Endodermal cell (in vitro differentiated cells): ENCODE results near the gene AP3D1. TPM values are rescaled to one million over a fixed set of nuclear protein-coding genes. Genes with fewer than 3 reads are reported as not detected.

Experiments used
- DNase-seq: peaks from one replicate; pipeline ENCODE4 v3.0.0-alpha.2; 2017
- H3K27ac ChIP-seq: 2 replicates; pipeline ENCODE4 v1.5.1; 2013; ENCODE audit warnings: mild to moderate bottlenecking, low read depth, low read length, moderate library complexity
- H3K27me3 ChIP-seq: 2 replicates; pipeline ENCODE4 v1.6.1; 2013; ENCODE audit warnings: mild to moderate bottlenecking, low read length, moderate library complexity; ENCODE audit not compliant: insufficient read depth, control insufficient read depth, poor library complexity, severe bottlenecking
- H3K36me3 ChIP-seq: 2 replicates; pipeline ENCODE4 v1.7.0; 2013; ENCODE audit warnings: mild to moderate bottlenecking, low read length, moderate library complexity; ENCODE audit not compliant: control insufficient read depth, insufficient read depth
- H3K4me1 ChIP-seq: one replicate; pipeline ENCODE4 v1.7.0; 2013; ENCODE audit warnings: low read length; ENCODE audit not compliant: control insufficient read depth, insufficient read depth
- H3K4me3 ChIP-seq: 2 replicates; pipeline ENCODE4 v1.5.1; 2013; ENCODE audit warnings: mild to moderate bottlenecking, low read length, moderate library complexity
- H3K9ac ChIP-seq: 2 replicates; pipeline ENCODE4 v1.6.1; 2013; ENCODE audit warnings: mild to moderate bottlenecking, low read length, moderate library complexity; ENCODE audit not compliant: poor library complexity, severe bottlenecking; ENCODE audit errors: extremely low read depth
- H3K9me3 ChIP-seq: 2 replicates; pipeline ENCODE4 v1.6.1; 2013; ENCODE audit warnings: mild to moderate bottlenecking, low read length, moderate library complexity; ENCODE audit not compliant: control insufficient read depth
- H3K27ac Mint-ChIP-seq: 2 replicates; pipeline ENCODE4 v1.8.0; 2020; ENCODE audit warnings: mixed read lengths
- H3K27me3 Mint-ChIP-seq: 2 replicates; pipeline ENCODE4 v1.8.0; 2021; ENCODE audit warnings: mild to moderate bottlenecking, mixed read lengths; ENCODE audit not compliant: insufficient read depth
- H3K36me3 Mint-ChIP-seq: 2 replicates; pipeline ENCODE4 v1.8.0; 2020; ENCODE audit warnings: low read depth, mixed read lengths
- H3K4me1 Mint-ChIP-seq: 2 replicates; pipeline ENCODE4 v1.8.0; 2020; ENCODE audit warnings: mixed read lengths
- H3K4me3 Mint-ChIP-seq: 2 replicates; pipeline ENCODE4 v1.8.0; 2020; ENCODE audit warnings: mild to moderate bottlenecking, moderate library complexity, mixed read lengths
- H3K9me3 Mint-ChIP-seq: 2 replicates; pipeline ENCODE4 v1.8.0; 2020; ENCODE audit warnings: mild to moderate bottlenecking, mixed read lengths
- CTCF ChIP-seq: fragments of 200-600 bp; sonication (generic); conservative IDR thresholded peaks from 2 replicates; pipeline ENCODE4 v1.5.0; 2021; ENCODE audit warnings: antibody characterized with exemption, mild to moderate bottlenecking
- WGBS, 2 experiments: methylation state at CpG; one replicate each; pipeline versions ENCODE4 v1.1.5 to v1.1.7; 2013; ENCODE audit warnings: missing lambda C conversion rate in 2 of 2, mixed read lengths in 1 of 2; ENCODE audit not compliant: insufficient coverage in 1 of 2, insufficient read length in 1 of 2; 5-methylcytosine and 5-hydroxymethylcytosine counted together
- total RNA-seq, 2 donors: library from RNA; stranded (reverse); fragmentation: NEBNext Ultra II Directional in 1 of 2; extraction: Animal tissue kit (Norgen Biotek cat#: 25700) in 1 of 2; gene quantifications; 2 replicates in 1 of 2; 3 replicates in 1 of 2; pipeline ENCODE4 v1.2.1, GENCODE V29; 2021

Gene AP3D1
- total RNA-seq, 2 donors from 2014 or later = 162 to 181 TPM

- Mint-ChIP-seq H3K4me3 (no peak overlapping the region), H3K36me3 (peaks cover 44% of the 10 kb centered on the region), H3K27me3 (no peaks in the 10 kb centered on the region), H3K4me1 (no peaks in the 10 kb centered on the region), H3K27ac (peak overlapping the region; percentile 37), H3K9me3 (no peaks in the 10 kb centered on the region)
- no peak for DNase-seq
- Histone ChIP-seq H3K4me1 (no peaks in the 10 kb centered on the region), H3K9ac (no peak overlapping the region), H3K27ac (peak overlapping the region; percentile 8), H3K4me3 (no peak overlapping the region), H3K9me3 (no peaks in the 10 kb centered on the region), H3K36me3 (peaks cover 49% of the 10 kb centered on the region), H3K27me3 (no peaks in the 10 kb centered on the region)
- WGBS, 2 experiments = 91 to 93% methylated on average over 19 to 23 of the region's 23 CpGs
- TF ChIP-seq CTCF = no peak
Observed at GRCh38 chr19:2138061-2138728, 13.2 kb downstream of the AP3D1 start.

GRCh38 chr19:2136796-2137195 is 14.6 kb downstream of the AP3D1 start:
- Mint-ChIP-seq H3K27ac (no peak overlapping the region), H3K4me3 (no peak overlapping the region), H3K9me3 (no peaks in the 10 kb centered on the region), H3K4me1 (no peaks in the 10 kb centered on the region), H3K27me3 (no peaks in the 10 kb centered on the region), H3K36me3 (peaks cover 55% of the 10 kb centered on the region)
- H3K9ac ChIP-seq = no peak overlapping the region
- H3K36me3 ChIP-seq = peaks cover 63% of the 10 kb centered on the region
- H3K27ac ChIP-seq = no peak overlapping the region
- TF ChIP-seq CTCF = no peak
- 96 to 97% methylated on average over 15 to 23 of the region's 23 CpGs for WGBS, 2 experiments
- no peaks in the 10 kb centered on the region for H3K4me1 ChIP-seq
- H3K9me3 ChIP-seq = no peaks in the 10 kb centered on the region
- H3K4me3 ChIP-seq = no peak overlapping the region
- H3K27me3 ChIP-seq = no peaks in the 10 kb centered on the region
- peak; percentile 72 for DNase-seq

- H3K36me3 Mint-ChIP-seq = peaks cover 55% of the 10 kb centered on the region
- no peaks in the 10 kb centered on the region for H3K4me1 Mint-ChIP-seq
- H3K27me3 Mint-ChIP-seq = no peaks in the 10 kb centered on the region
- no peaks in the 10 kb centered on the region for H3K27me3 ChIP-seq
- H3K9me3 ChIP-seq = no peaks in the 10 kb centered on the region
- H3K27ac ChIP-seq = no peak overlapping the region
- no peak overlapping the region for H3K4me3 ChIP-seq
- no peak overlapping the region for H3K9ac ChIP-seq
- DNase-seq = no peak
- 98 to 99% methylated on average over 30 to 50 of the region's 50 CpGs for WGBS, 2 experiments
- no peak overlapping the region for H3K4me3 Mint-ChIP-seq
- H3K9me3 Mint-ChIP-seq = no peaks in the 10 kb centered on the region
- H3K36me3 ChIP-seq = peaks cover 63% of the 10 kb centered on the region
- no peak overlapping the region for H3K27ac Mint-ChIP-seq
- no peaks in the 10 kb centered on the region for H3K4me1 ChIP-seq
- no peak for TF ChIP-seq CTCF
Observed at GRCh38 chr19:2135474-2136402, 15.6 kb downstream of the AP3D1 start.
